ENCODE data around the gene MFGE8. TPM values are rescaled to one million over a fixed set of nuclear protein-coding genes. Genes with fewer than 3 reads are reported as not detected.

MFGE8 gene
- total RNA-seq, 1 experiment from 2014 or later: 118 TPM

- no TSS peak for BruUV-seq (replicated peaks)
- CTCF ChIA-PET: no interaction called here
- DNase-seq (ENCODE audit: low spot score): no peak
- Histone ChIP-seq H3K4me3 (ENCODE audit: low read depth, low read length, poor library complexity, severe bottlenecking) (no peak overlapping the region), H3K27me3 (replicated peaks; ENCODE audit: insufficient read depth, low read depth, low read length, poor library complexity) (no peaks in the 10 kb centered on the region), H3K4me1 (ENCODE audit: insufficient read depth, low read length, poor library complexity, severe bottlenecking) (peaks cover 10% of the 10 kb centered on the region), H3K9me3 (ENCODE audit: low read depth, low read length, poor library complexity, severe bottlenecking) (no peaks in the 10 kb centered on the region), H3K27ac (ENCODE audit: low read depth, low read length, poor library complexity, severe bottlenecking) (no peak overlapping the region), H3K36me3 (ENCODE audit: insufficient read depth, low read length, poor library complexity, severe bottlenecking) (no peaks in the 10 kb centered on the region)
- POLR2A ChIA-PET (ENCODE audit: low non-redundant PET): no interaction called here
- intact Hi-C loops (cut with micrococcal nuclease; ENCODE audit: unreplicated experiment): no loop called here
- no peak for TF ChIP-seq CTCF (conservative IDR thresholded peaks at IDR 0.05; ENCODE audit: low read depth, low read length)
- TF ChIP-seq EZH2 (IDR thresholded peaks at IDR 0.05; ENCODE audit: borderline replicate concordance, low read depth, low read length, poor library complexity, severe bottlenecking): no peak
Measured at GRCh38 chr15:88949734-88950400, 36.7 kb upstream of the MFGE8 start.

DNA sequence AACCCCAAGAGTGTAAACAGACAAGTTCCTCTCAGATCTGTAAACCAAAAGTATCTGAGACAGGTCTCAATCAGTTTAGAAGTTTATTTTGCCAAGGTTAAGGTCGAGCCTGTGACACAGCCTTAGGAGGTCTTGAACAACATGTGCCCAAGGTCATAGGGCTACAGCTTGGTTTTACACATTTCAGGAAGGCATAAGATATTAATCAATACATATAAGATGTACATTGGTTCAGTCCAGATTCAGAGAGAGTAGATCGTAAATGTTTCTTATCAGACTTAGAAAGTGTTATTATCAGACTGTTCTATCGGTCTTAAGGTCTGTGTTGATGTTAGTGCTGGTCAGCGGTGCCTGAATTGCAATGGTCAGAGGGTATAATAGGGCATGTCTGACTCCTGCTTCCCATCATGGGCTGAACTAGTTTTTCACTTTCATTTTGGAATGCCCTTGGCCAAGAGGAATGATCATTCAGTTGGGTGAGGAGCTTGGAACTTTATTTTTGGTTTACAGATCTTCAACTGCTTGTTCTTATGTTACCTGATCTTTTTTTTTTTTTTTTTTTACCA, 27.0 kb upstream of the MFGE8 start:
- Histone ChIP-seq H3K27ac (ENCODE audit: low read depth, low read length, poor library complexity, severe bottlenecking) (no peak overlapping the region), H3K4me1 (ENCODE audit: insufficient read depth, low read length, poor library complexity, severe bottlenecking) (no peaks in the 10 kb centered on the region), H3K36me3 (ENCODE audit: insufficient read depth, low read length, poor library complexity, severe bottlenecking) (no peaks in the 10 kb centered on the region), H3K27me3 (replicated peaks; ENCODE audit: insufficient read depth, low read depth, low read length, poor library complexity) (no peaks in the 10 kb centered on the region), H3K9me3 (ENCODE audit: low read depth, low read length, poor library complexity, severe bottlenecking) (no peaks in the 10 kb centered on the region), H3K4me3 (ENCODE audit: low read depth, low read length, poor library complexity, severe bottlenecking) (no peak overlapping the region)
- intact Hi-C loops (cut with micrococcal nuclease; ENCODE audit: unreplicated experiment): no loop called here
- TF ChIP-seq CTCF (conservative IDR thresholded peaks at IDR 0.05; ENCODE audit: low read depth, low read length) (no peak), EZH2 (IDR thresholded peaks at IDR 0.05; ENCODE audit: borderline replicate concordance, low read depth, low read length, poor library complexity, severe bottlenecking) (no peak)
- no peak for DNase-seq (ENCODE audit: low spot score)
- BruUV-seq (replicated peaks): no TSS peak
- ChIA-PET POLR2A (ENCODE audit: low non-redundant PET) (no interaction called here), CTCF (no interaction called here)

DNA sequence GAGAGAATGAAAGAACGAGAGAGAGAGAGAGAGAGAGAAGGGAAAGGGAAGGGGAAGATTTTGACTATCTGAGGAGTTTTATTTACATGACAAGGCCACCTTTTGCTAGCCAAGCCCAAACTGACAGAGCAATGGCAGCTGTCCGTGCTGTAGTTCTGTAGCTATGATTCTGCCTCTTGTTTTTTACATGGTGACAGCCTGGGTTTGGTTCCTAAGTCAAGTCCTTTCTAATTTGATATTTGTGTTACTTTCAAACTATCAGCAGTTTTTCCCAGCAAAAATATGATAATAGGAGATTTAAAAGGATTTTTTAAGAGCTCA, 26.3 kb upstream of the MFGE8 start:
- no peak for DNase-seq (ENCODE audit: low spot score)
- Histone ChIP-seq H3K9me3 (ENCODE audit: low read depth, low read length, poor library complexity, severe bottlenecking) (no peaks in the 10 kb centered on the region), H3K27me3 (replicated peaks; ENCODE audit: insufficient read depth, low read depth, low read length, poor library complexity) (no peaks in the 10 kb centered on the region), H3K27ac (ENCODE audit: low read depth, low read length, poor library complexity, severe bottlenecking) (no peak overlapping the region), H3K4me1 (ENCODE audit: insufficient read depth, low read length, poor library complexity, severe bottlenecking) (no peaks in the 10 kb centered on the region), H3K4me3 (ENCODE audit: low read depth, low read length, poor library complexity, severe bottlenecking) (no peak overlapping the region), H3K36me3 (ENCODE audit: insufficient read depth, low read length, poor library complexity, severe bottlenecking) (no peaks in the 10 kb centered on the region)
- intact Hi-C loops (cut with micrococcal nuclease; ENCODE audit: unreplicated experiment): no loop called here
- CTCF ChIA-PET: interaction anchor here (1.0 kb wide), 1 partner anchor 34 kb away, joined by 3 read pairs; no protein-coding TSS in a partner anchor
- BruUV-seq (replicated peaks): no TSS peak
- POLR2A ChIA-PET (ENCODE audit: low non-redundant PET): no interaction called here
- TF ChIP-seq EZH2 (IDR thresholded peaks at IDR 0.05; ENCODE audit: borderline replicate concordance, low read depth, low read length, poor library complexity, severe bottlenecking) (no peak), CTCF (conservative IDR thresholded peaks at IDR 0.05; ENCODE audit: low read depth, low read length) (no peak)

All from A673 (cell line).